ENCODE measurements around the gene SHROOM1.

GRCh38 chr5:132850066-132850465 is 19.6 kb upstream of the SHROOM1 start:
- TF ChIP-seq CTCF (IDR thresholded peaks at IDR 0.05), result no peak
- TF ChIP-seq ZFX (IDR thresholded peaks at IDR 0.05; ENCODE audit: borderline replicate concordance), result no peak

Measured in 22Rv1 (cell line).